NCI-H2029 treated with DMSO at 0.1 percent for 48 hours (cell line): Measurements from ENCODE around the gene VPS13A.
"Not testable (repeated sequence)": the region's sequence is repeated elsewhere in the genome, so short reads cannot be mapped to it uniquely, and the experiment has no call there.

Source experiments
- DNase-seq: peaks from one replicate; lab custom pipeline; 2025; lab: John Stamatoyannopoulos, UW

The VPS13A gene

GRCh38 chr9:77424993-77425392 is 247.7 kb downstream of the VPS13A start:
- DNase-seq: no peak

DNA sequence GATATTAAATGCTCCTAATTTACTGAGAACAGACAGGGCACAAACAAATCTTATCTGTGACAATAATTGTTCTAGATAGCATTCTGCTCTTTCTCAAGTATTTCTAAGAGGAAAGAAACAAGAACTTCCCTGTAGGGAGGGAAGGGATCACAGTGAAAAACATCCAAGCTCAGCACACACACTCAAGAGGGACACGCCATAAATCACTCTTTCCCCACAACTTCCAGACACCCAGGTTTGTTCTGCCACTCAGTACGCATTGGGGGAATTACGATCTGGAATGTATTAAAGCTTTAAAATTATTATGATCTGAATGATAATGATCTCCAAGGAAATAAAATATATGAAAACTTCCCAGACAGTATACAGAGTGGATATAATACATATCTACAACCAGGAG is 249.4 kb downstream of the VPS13A start:
- no peak for DNase-seq

DNA sequence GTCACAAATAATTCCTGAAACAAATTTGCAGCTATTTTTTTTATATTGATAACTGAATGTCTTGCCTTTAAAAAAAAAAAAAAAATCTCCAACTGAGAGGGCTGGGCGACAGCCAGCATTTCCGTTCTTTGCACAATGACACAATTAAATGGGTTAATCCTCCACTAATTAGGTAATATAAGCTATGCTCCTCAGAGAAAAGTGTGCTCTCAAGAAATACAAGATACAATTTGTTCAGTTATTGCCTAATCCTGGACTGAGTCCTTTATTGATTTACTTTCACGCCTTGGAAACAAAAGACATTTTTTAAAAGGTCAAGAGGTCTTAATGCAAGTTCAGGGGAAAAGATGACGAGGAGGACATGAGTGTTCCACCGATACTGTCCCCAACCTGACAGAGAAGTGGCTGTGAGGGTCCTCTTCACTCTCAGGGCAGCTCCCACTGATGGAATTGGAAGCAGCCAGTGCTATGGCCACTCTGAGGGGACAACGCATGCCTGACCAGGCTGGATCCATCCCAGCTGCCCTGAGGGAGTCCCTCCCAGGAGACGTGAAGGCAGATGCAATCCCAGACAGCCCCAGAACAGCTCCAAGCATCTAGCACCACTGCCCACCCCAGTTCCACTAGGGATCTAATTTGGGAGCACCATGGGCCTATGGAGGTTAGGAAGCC is 250.1 kb downstream of the VPS13A start:
- no peak for DNase-seq

GRCh38 chr9:77429928-77430327 is 252.6 kb downstream of the VPS13A start:
- no peak for DNase-seq

DNA sequence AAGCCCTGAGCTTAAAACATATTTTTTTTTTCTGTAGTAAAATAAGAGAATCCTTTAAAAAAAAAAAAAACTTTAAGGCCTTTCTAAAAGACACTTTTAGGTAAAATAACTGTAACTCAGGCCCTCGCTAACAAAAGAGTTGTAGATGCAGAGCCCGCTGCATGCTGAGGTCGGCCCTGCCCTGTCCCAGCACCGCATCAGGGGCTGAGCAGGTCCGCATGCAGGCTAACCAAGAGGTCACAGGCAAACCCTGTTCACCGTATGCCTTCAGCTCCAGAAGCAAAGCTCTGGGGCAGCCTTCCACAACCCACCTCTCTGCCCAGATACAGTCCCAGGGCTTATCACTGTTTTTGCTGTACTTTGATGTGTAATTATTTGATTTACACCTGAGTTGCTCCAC is 254.7 kb downstream of the VPS13A start:
- DNase-seq: no peak

GRCh38 chr9:77433675-77434445 is 256.5 kb downstream of the VPS13A start:
- DNase-seq: peak; percentile 35

- DNase-seq: no peak
Observed at GRCh38 chr9:77435277-77435676, 257.9 kb downstream of the VPS13A start.

- no peak for DNase-seq
Observed at GRCh38 chr9:77435688-77436087, 258.4 kb downstream of the VPS13A start.

DNA sequence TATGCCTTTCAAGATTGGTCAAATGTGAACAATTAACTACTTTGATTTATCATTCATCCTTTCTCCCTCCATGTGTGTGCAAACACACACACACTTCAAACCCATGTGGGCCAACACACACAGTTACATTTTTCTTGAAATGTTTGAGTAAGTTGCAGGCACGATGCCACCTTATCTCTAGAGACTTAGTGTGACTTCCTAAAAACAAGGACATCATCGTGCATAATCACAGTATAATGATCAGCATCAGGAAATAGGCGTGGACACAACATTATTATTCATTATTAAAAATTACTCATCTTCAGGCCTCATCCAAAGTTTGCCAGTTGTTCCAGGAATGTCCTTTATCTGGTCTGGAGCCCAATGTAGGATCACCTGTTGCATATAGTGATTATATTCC is 261.3 kb downstream of the VPS13A start:
- no peak for DNase-seq

GRCh38 chr9:77440057-77440456 is 262.7 kb downstream of the VPS13A start:
- no peak for DNase-seq

- not testable (repeated sequence) for DNase-seq
Observed at GRCh38 chr9:77441124-77441523, 263.8 kb downstream of the VPS13A start.

GRCh38 chr9:77442436-77442835 is 265.1 kb downstream of the VPS13A start:
- no peak for DNase-seq

DNA sequence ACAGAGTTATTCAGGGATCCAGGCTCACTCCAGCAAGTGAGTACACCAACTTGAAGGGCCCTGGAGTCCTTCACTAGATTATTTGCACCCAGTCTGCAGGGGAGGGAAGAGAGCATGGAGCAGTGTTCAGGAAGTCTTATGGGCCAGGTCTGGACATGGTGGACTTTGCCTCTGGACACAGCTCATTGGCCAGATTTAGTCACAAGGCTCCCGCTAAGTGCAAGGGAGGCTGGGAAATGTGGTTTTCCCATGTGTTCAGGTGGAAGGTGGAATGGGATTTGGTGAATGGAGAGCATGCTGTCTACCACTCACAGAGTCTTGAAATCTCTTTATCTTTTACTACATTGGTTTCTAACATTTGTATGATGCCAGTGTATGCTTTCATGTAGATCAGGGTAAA is 270.3 kb downstream of the VPS13A start:
- no peak for DNase-seq

DNA sequence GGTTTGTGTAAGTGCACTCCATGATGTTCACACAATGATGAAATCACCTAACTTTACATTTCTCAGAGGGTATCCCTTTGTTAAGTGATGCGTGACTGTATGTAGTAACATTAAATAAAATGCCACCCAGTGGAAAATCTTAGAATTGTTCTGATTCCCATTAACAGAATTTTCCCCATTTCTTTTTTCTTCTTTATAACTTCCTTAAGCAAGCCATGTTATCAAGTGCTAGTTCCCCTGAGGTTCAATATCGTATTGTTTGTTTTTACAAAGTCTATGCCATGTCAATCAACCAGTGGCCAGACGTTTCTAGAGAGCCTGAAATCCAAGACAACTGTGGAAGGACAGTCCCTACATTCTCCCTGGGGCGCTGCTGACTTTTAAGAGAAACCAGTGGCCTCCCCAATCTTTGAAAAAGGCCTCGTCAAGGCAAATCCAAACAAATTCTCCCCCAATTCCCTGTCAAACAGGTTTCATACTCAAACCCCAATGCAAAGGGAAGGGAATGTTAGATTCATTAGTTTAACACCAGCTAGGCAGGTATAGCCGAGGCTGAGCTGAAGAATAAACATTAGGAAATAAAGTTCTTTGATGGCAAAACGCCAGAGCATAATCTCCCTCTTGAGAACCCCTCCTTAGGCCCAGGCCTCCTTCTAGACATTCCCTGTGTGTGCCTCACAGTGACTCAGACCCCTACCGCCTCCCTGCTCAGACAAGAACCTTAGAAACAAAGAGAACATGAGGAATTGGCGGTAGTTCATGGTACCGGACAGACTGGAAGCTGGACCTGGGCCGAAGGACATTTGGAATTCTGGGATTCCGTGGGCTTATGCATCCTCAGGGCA is 272.1 kb downstream of the VPS13A start:
- DNase-seq: no peak

- DNase-seq: no peak
Observed at GRCh38 chr9:77450085-77450475, 272.7 kb downstream of the VPS13A start.

- DNase-seq: no peak
Observed at GRCh38 chr9:77451507-77451906, 274.2 kb downstream of the VPS13A start.

DNA sequence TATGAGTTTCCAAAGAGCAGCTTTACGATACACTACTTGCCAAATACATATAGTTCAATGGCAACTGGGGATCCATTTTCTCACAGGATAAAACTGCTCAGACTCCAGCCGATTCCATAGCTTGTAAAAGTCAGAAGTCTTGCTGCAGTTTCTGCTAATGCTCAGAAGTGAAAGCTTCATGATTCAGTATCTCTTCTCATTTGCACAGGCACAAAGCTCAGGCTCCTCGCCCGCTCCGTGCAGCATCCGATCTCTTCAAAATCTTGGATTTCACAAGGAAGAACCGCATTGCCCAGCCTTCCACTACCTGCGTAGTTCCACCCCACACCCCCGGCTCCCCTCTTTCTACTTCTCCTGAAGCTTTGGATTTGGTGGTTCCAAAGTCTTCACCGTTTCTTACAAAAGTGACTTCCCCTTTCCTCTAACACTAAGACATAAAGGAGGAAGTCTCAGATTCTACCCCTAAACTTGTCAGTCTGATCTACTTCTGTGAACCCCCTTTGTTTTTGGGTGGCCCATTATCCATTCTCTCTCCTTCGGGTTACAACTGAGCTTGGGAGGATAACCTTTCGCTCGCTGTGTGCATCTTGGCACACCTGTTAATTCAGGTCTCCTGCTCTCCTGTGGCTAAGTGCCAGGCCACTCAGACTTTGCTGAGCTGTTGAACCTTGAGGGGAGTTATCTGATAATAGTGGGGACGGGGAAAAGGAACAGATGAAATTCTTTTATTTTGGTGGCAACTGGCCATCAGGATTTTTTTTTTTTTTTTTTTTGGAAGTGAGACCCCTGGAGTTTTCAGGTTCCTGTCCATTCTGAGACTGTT is 276.7 kb downstream of the VPS13A start:
- DNase-seq: no peak

GRCh38 chr9:77454663-77455062 is 277.3 kb downstream of the VPS13A start:
- no peak for DNase-seq

GRCh38 chr9:77455312-77455927 is 278.1 kb downstream of the VPS13A start:
- DNase-seq: no peak

DNA sequence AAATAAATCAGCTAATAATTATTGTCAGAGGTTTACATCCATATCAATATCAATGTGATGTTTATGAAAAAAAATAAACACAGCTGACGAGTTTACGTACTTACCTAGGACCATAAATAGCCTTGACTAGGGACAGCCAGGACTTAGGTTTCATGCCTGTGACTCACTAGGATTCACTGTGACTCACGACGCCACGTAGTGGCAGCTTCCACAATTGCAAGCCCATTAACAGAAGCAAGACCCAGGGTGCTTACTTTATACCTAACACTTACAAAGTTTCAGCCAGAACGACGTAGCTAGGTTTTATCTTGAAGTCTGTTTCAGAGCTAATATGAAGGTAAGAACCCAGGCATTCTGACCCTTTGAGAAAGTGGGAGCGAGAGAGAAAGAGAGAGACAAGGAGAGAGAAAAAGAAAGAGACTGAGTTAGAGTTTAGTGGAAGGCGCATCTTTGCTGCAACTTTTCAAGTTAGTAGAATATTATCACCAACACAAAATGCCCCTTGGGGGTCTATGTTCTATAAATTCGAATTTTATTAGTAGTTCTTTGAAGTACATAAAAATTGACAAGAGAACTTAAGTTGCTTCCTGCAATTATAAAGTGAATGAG is 279.6 kb downstream of the VPS13A start:
- peak; percentile 63 for DNase-seq
